Fibroblast of lung (primary cell): ENCODE measurements around the gene UBE2H. TPM values are rescaled to one million over a fixed set of nuclear protein-coding genes. Genes with fewer than 3 reads are reported as not detected.

ENCODE experiments used
- DNase-seq, 2 donors: peaks; one replicate each; pipeline versions ENCODE4 v3.0.0 to v3.0.0-alpha.2; 2010; ENCODE audit warnings: low read depth in 2 of 2
- H2AFZ ChIP-seq: 2 replicates; pipeline ENCODE4 v1.5.1; 2012; ENCODE audit warnings: low read length, control low read depth, inconsistent platforms
- H3K27ac ChIP-seq: 2 replicates; pipeline ENCODE4 v1.5.1; 2011; ENCODE audit warnings: low read length, control low read depth; ENCODE audit not compliant: insufficient read depth
- H3K27me3 ChIP-seq: 2 replicates; pipeline ENCODE4 v1.5.1; 2011; ENCODE audit warnings: mild to moderate bottlenecking, low read length; ENCODE audit not compliant: control insufficient read depth, insufficient read depth
- H3K36me3 ChIP-seq: 2 replicates; pipeline ENCODE4 v1.5.1; 2011; ENCODE audit warnings: low read length; ENCODE audit not compliant: control insufficient read depth, insufficient read depth
- H3K4me1 ChIP-seq: 2 replicates; pipeline ENCODE4 v1.5.1; 2011; ENCODE audit warnings: low read length; ENCODE audit not compliant: control insufficient read depth, insufficient read depth; ENCODE audit errors: extremely low read depth
- H3K4me2 ChIP-seq: 2 replicates; pipeline ENCODE4 v1.5.1; 2011; ENCODE audit warnings: low read length, control low read depth; ENCODE audit not compliant: insufficient read depth; ENCODE audit errors: extremely low read depth
- H3K4me3 ChIP-seq, 4 experiments: fragments of 200-600 bp in 1 of 4; sonication (generic) in 1 of 4; replicated peaks in 1 of 4; 2 replicates each; pipeline ENCODE4 v1.5.1; 2011 to 2016; ENCODE audit warnings: low read length in 4 of 4, low read depth in 3 of 4, mild to moderate bottlenecking in 3 of 4, control low read depth in 2 of 4, inconsistent platforms in 1 of 4, mixed read lengths in 1 of 4; ENCODE audit not compliant: insufficient read depth in 1 of 4; ENCODE audit errors: control extremely low read depth in 1 of 4
- H3K79me2 ChIP-seq: 2 replicates; pipeline ENCODE4 v1.5.1; 2012; ENCODE audit warnings: mild to moderate bottlenecking, low read length, inconsistent platforms; ENCODE audit not compliant: control insufficient read depth, insufficient read depth
- H3K9ac ChIP-seq: 2 replicates; pipeline ENCODE4 v1.5.1; 2011; ENCODE audit warnings: mild to moderate bottlenecking, low read length, control low read depth; ENCODE audit not compliant: insufficient read depth
- H3K9me3 ChIP-seq: 2 replicates; pipeline ENCODE4 v1.5.1; 2012; ENCODE audit warnings: low read depth, low read length; ENCODE audit not compliant: control insufficient read depth, insufficient read depth
- H4K20me1 ChIP-seq: 2 replicates; pipeline ENCODE4 v1.5.1; 2011; ENCODE audit warnings: low read length; ENCODE audit not compliant: control insufficient read depth, insufficient read depth; ENCODE audit errors: extremely low read depth
- CTCF ChIP-seq, 2 donors: IDR thresholded peaks in 1 of 2; conservative IDR thresholded peaks in 1 of 2; 1 replicate in 1 of 2; 2 replicates in 1 of 2; pipeline ENCODE4 v1.5.1; 2011 to 2012; ENCODE audit warnings: low read length in 2 of 2, control low read depth in 1 of 2, inconsistent platforms in 1 of 2, low read depth in 1 of 2, mild to moderate bottlenecking in 1 of 2
- EZH2 ChIP-seq: IDR thresholded peaks from 2 replicates; pipeline ENCODE4 v1.5.1; 2012; ENCODE audit warnings: low read length, control low read depth, mild to moderate bottlenecking; ENCODE audit errors: missing control alignments
- polyA plus RNA-seq, 2 donors: library from polyadenylated mRNA; depleted of rRNA in 1 of 2; stranded (reverse) in 1 of 2; unstranded in 1 of 2; fragments of >200 nt; gene quantifications; 2 replicates each; pipeline ENCODE4 v1.2.1, GENCODE V29; 2011 to 2012; ENCODE audit warnings: missing spikeins in 1 of 2
- total RNA-seq: library from RNA; depleted of rRNA; stranded (reverse); fragments of >200 nt; gene quantifications from 2 replicates; pipeline ENCODE4 v1.2.1, GENCODE V29; 2014

UBE2H gene
- total and polyA plus RNA-seq, 2 donors (not counting 1 experiment from before 2014, with no cell fraction given): 76.0 to 102 TPM

- no peaks in the 10 kb centered on the region for H4K20me1 ChIP-seq
Observed at GRCh38 chr7:129832701-129833227, 120.0 kb downstream of the UBE2H start.

GRCh38 chr7:129832282-129832681 is 120.5 kb downstream of the UBE2H start:
- Histone ChIP-seq H3K9me3 (no peaks in the 10 kb centered on the region), H3K27ac (no peak overlapping the region), H2AFZ (no peak overlapping the region), H3K4me3 (no peak overlapping the region), H3K4me1 (peaks cover 13% of the 10 kb centered on the region), H3K27me3 (no peaks in the 10 kb centered on the region), H4K20me1 (no peaks in the 10 kb centered on the region), H3K36me3 (peaks cover 6% of the 10 kb centered on the region), H3K79me2 (no peaks in the 10 kb centered on the region), H3K4me2 (no peak overlapping the region), H3K9ac (no peak overlapping the region)
- TF ChIP-seq EZH2 (no peak), CTCF (conservative IDR thresholded peaks at IDR 0.05 in 1 of 2, IDR thresholded peaks at IDR 0.05 in 1 of 2; ENCODE audit: low read depth in 1 of 2, low read length in 2 of 2) (no peak)
- no peak for DNase-seq

More at GRCh38 chr7:129832701-129833227, 120.0 kb downstream of the UBE2H start:
- peaks cover 13% of the 10 kb centered on the region for H3K4me1 ChIP-seq
- no peaks in the 10 kb centered on the region for H3K9me3 ChIP-seq
- TF ChIP-seq EZH2 (no peak), CTCF (conservative IDR thresholded peaks at IDR 0.05 in 1 of 2, IDR thresholded peaks at IDR 0.05 in 1 of 2; ENCODE audit: low read depth in 1 of 2, low read length in 2 of 2) (no peak)
- peaks cover 2% of the 10 kb centered on the region for H3K36me3 ChIP-seq
- no peak overlapping the region for H3K27ac ChIP-seq
- H2AFZ ChIP-seq: no peak overlapping the region
- DNase-seq: peak in 1 of 2 donors; percentile 68
- H3K4me2 ChIP-seq: no peak overlapping the region
- H3K9ac ChIP-seq: no peak overlapping the region
- H3K27me3 ChIP-seq: no peaks in the 10 kb centered on the region
- H3K79me2 ChIP-seq: no peaks in the 10 kb centered on the region
- H3K4me3 ChIP-seq: no peak overlapping the region

- Histone ChIP-seq H3K4me3 (no peak overlapping the region), H4K20me1 (no peaks in the 10 kb centered on the region), H3K27me3 (no peaks in the 10 kb centered on the region), H3K9ac (no peak overlapping the region), H2AFZ (no peak overlapping the region), H3K27ac (peak overlapping the region; percentile 67), H3K4me1 (peaks cover 13% of the 10 kb centered on the region), H3K79me2 (no peaks in the 10 kb centered on the region), H3K9me3 (no peaks in the 10 kb centered on the region), H3K36me3 (peaks cover 6% of the 10 kb centered on the region), H3K4me2 (no peak overlapping the region)
- DNase-seq: peak; percentile 79 to 98
- no peak for TF ChIP-seq EZH2
- no peak for TF ChIP-seq CTCF (conservative IDR thresholded peaks at IDR 0.05 in 1 of 2, IDR thresholded peaks at IDR 0.05 in 1 of 2; ENCODE audit: low read depth in 1 of 2, low read length in 2 of 2)
Observed at GRCh38 chr7:129831424-129832058, 121.2 kb downstream of the UBE2H start.
